Choroid plexus epithelial cell (primary cell): ENCODE data around the gene LRP1B.
A peak's percentile ranks its signal among the peaks of the same experiment; 100 is the strongest.

Experiments used
- DNase-seq: peaks from one replicate; pipeline ENCODE4 v3.0.0-alpha.2; 2010; ENCODE audit warnings: low read depth
- H3K4me3 ChIP-seq: 2 replicates; pipeline ENCODE4 v1.5.1; 2011; ENCODE audit warnings: low read depth, mild to moderate bottlenecking, control low read depth, low read length, moderate library complexity
- CTCF ChIP-seq: conservative IDR thresholded peaks from 2 replicates; pipeline ENCODE4 v1.5.1; 2011; ENCODE audit warnings: low read depth, mild to moderate bottlenecking, control low read depth, inconsistent platforms, low read length, moderate library complexity

LRP1B gene

DNA sequence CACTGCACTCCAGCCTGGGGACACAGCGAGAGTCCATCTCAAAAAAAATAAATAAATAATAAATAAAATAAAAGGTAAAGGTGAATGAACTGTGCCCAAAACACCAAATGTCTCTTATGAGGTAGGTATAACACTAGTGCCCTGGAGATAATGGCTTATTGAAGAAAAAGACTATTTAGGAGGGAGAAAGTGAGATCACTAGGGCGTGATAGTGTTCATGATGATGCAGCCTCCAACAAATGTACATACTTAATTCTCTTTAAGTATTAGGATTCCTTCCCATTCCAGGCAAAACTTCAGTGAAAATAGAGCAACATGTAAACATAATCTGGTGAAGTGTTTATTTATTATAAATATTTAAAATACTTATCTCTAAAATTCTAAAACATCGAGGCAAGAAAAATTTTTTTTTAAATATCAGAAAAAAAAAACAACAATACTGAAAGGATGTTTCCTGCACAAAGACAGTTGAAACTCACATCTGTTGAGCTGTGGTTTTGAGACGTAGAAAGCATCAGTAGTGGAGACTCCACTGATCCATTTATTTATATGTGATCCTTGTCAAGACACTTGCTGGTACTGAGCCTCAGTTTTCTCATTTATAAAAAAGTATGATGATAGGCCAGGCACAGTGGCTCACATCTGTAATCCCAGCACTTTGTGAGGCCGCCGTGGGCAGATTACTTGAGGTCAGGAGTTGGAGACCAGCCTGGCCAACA lies 183.3 kb downstream of the LRP1B start:
- TF ChIP-seq CTCF, result no peak
- no peak for DNase-seq
- H3K4me3 ChIP-seq, result no peak overlapping the region

DNA sequence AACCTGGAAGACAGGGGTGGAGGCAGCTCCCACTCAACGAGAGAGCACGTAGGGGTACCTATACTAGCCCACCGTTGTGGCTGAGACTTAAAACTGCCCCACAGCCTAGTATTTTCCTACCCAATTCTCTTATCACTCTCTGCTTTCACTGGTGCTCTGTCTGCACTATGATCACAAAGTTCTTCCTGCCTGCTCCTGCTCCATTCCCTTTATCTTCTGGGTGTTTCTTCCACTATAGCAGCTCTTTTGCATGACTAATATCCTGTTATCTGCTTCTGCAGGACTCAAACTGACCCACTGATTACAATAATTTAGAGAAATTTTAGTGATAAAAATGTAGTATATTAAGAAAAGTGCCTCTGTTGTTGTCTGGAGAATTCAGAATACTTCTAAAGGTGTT lies 184.8 kb downstream of the LRP1B start:
- no peak for TF ChIP-seq CTCF
- DNase-seq, result no peak
- no peak overlapping the region for H3K4me3 ChIP-seq

GRCh38 chr2:141943918-141944317 lies 186.9 kb downstream of the LRP1B start:
- no peak overlapping the region for H3K4me3 ChIP-seq
- no peak for DNase-seq
- no peak for TF ChIP-seq CTCF

DNA sequence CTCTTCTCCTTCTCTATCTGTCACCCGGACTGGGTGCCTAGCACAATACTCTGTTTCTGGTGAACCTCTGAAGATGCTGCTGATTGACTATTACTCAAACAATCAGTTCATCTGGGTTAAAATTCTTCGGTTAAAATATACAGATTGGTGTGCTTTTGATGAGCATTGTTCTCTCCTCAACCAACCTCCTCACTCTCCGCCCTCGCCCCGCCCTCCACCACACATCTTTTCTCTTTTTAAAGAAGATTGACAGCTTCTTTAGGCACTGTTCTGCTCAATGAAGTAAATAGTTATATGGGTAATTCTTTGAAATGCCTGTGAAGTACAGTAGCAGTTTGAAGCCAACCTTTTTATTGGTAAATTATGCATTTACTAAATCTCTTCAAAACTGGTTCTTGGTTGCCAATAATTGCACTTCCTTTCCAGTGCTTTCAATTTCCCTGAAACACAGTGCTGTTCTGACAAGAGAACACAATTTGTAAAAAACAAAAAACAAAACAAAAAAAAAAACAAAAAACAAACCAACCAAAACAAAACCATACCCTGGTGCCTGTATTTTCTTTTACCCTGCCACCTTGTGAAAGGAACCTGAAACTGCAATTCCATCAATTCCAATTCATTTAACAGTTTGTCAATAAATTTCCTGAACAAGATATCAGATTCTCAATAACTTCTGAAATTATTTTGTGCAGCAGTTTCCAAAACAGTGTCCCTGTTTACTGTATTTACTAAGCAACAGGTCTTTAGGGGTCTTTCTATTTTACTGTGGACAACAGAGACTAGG lies 188.6 kb downstream of the LRP1B start:
- no peak for DNase-seq
- peak; percentile 48 for TF ChIP-seq CTCF
- H3K4me3 ChIP-seq, result no peak overlapping the region

DNA sequence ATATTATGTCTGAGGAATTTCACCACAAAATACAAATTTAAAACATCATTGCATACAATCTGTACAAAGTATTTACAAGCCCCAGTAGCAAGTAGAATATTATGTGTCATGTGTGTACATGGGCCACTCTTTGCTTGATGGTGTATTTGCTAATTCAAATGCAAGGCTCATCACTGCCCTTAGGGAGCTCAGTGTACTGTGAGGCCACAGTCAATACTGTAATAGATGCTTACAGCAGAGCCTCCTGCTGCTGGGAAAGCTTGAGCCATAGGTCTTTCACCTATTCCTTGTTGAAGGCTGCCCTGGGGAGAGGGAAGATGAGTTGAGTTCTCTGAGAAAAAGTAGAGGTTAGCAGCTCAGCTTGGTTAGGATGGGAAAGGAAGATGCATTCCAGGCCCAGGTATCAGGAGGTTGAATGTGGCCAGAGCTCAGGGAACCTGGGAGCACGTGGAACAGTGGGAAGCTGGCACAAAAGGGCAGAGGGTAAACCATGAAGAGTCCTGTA lies 189.6 kb downstream of the LRP1B start:
- no peak overlapping the region for H3K4me3 ChIP-seq
- no peak for DNase-seq
- TF ChIP-seq CTCF, result no peak

DNA sequence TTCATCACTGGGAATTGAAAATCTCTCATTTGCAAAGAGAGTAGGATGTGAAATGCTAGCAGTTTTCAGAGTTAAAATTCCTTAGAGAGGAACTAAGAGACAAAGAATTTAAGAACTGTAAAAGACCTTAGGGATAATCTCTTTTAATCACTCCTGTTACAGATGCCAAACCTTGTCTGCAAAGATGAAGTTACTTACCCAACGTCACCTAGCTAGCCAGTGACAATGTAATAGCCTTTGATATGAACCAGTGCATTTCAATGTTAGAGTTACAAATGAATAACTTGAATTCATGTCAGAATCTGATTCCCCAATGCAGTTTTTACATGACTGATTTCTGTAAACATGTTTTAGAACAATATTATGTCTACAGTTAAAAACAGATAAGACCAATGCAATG lies 190.1 kb downstream of the LRP1B start:
- H3K4me3 ChIP-seq, result no peak overlapping the region
- no peak for TF ChIP-seq CTCF
- no peak for DNase-seq

- H3K4me3 ChIP-seq, result no peak overlapping the region
- DNase-seq, result peak; percentile 52
- TF ChIP-seq CTCF, result no peak
Measured at GRCh38 chr2:141933226-141933625, 197.6 kb downstream of the LRP1B start.
